Measurements from ENCODE around the gene MDFI. TPM values are rescaled to one million over a fixed set of nuclear protein-coding genes. Genes with fewer than 3 reads are reported as not detected.

The MDFI gene
- total and polyA plus RNA-seq, 4 donors, result 0.24 to 2.8 (median 0.50) TPM; not detected in 1

DNA sequence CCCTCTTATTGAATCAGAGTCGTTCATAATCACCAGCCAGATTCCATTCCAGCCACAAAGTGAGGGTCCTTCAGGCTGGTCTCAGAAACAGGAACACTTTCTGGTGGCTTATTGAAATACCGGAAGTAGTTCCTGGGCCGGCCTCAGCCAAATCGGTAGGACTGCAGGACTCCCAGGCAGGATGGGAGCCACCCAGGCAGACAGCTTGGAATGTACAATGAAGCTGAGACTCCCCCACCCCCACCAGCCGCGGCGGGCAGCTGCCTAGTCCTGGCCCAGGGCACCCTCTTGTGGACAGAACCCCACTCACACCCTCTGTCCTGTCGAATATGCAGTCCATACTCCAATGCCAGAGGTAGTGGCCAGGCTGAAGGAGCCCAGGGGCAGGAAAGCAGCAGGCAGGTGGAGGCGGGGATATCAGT lies 43.8 kb downstream of the MDFI start:
- WGBS, result 7% methylated on average over 9 of the region's 9 CpGs
- H3K36me3 ChIP-seq (ENCODE audit: control insufficient read depth in 4 of 4, insufficient read depth in 3 of 4, low read depth in 1 of 4, low read length in 3 of 4), result peaks cover 0 to 10% (median 2%) of the 10 kb centered on the region in 4 donors
- peak; percentile 82 for DNase-seq (ENCODE audit: low spot score)
- no peak overlapping the region for H3K9ac ChIP-seq (ENCODE audit: low read depth in 1 of 2, low read length in 2 of 2)
- H3K4me1 ChIP-seq (ENCODE audit: control insufficient read depth in 4 of 4, insufficient read depth in 4 of 4, low read length in 3 of 4), result peaks cover 1 to 17% (median 8%) of the 10 kb centered on the region in 4 donors
- no peaks in the 10 kb centered on the region for H3K9me3 ChIP-seq (ENCODE audit: control insufficient read depth in 4 of 4, low read length in 3 of 4)
- TF ChIP-seq SP1 (IDR thresholded peaks at IDR 0.05) (no peak), MAX (IDR thresholded peaks at IDR 0.05) (no peak), HNF4G (IDR thresholded peaks at IDR 0.05) (peak; percentile 16), JUND (IDR thresholded peaks at IDR 0.05) (no peak), RAD21 (IDR thresholded peaks at IDR 0.05) (peak; percentile 95 to 96), HNF4A (conservative IDR thresholded peaks at IDR 0.05) (peak; percentile 7 to 19)
- TF ChIP-seq, protein P1, sequence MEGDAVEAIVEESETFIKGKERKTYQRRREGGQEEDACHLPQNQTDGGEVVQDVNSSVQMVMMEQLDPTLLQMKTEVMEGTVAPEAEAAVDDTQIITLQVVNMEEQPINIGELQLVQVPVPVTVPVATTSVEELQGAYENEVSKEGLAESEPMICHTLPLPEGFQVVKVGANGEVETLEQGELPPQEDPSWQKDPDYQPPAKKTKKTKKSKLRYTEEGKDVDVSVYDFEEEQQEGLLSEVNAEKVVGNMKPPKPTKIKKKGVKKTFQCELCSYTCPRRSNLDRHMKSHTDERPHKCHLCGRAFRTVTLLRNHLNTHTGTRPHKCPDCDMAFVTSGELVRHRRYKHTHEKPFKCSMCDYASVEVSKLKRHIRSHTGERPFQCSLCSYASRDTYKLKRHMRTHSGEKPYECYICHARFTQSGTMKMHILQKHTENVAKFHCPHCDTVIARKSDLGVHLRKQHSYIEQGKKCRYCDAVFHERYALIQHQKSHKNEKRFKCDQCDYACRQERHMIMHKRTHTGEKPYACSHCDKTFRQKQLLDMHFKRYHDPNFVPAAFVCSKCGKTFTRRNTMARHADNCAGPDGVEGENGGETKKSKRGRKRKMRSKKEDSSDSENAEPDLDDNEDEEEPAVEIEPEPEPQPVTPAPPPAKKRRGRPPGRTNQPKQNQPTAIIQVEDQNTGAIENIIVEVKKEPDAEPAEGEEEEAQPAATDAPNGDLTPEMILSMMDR (IDR thresholded peaks at IDR 0.05; ENCODE audit: low read depth, low read length, missing input control), result peak; percentile 92
- no peak overlapping the region for H3K27ac ChIP-seq (ENCODE audit: low read depth in 1 of 2, low read length in 2 of 2)
- H3K27me3 ChIP-seq (ENCODE audit: control insufficient read depth in 4 of 4, insufficient read depth in 4 of 4, low read length in 3 of 4), result no peaks in the 10 kb centered on the region
- H3K4me3 ChIP-seq (ENCODE audit: low read depth in 1 of 3, low read length in 3 of 3), result no peak overlapping the region

GRCh38 chr6:41682497-41683272 lies 44.4 kb downstream of the MDFI start:
- Histone ChIP-seq H3K27me3 (ENCODE audit: control insufficient read depth in 4 of 4, insufficient read depth in 4 of 4, low read length in 3 of 4) (no peaks in the 10 kb centered on the region), H3K4me1 (ENCODE audit: control insufficient read depth in 4 of 4, insufficient read depth in 4 of 4, low read length in 3 of 4) (peaks cover 1 to 17% (median 8%) of the 10 kb centered on the region in 4 donors), H3K9me3 (ENCODE audit: control insufficient read depth in 4 of 4, low read length in 3 of 4) (no peaks in the 10 kb centered on the region), H3K36me3 (ENCODE audit: control insufficient read depth in 4 of 4, insufficient read depth in 3 of 4, low read depth in 1 of 4, low read length in 3 of 4) (peaks cover 0 to 15% (median 2%) of the 10 kb centered on the region in 4 donors), H3K4me3 (ENCODE audit: low read depth in 1 of 3, low read length in 3 of 3) (peak overlapping the region in 2 of 3 donors; percentile 29 to 43), H3K9ac (ENCODE audit: low read depth in 1 of 2, low read length in 2 of 2) (no peak overlapping the region), H3K27ac (ENCODE audit: low read depth in 1 of 2, low read length in 2 of 2) (no peak overlapping the region)
- TF ChIP-seq GABPA (IDR thresholded peaks at IDR 0.05 in 1 of 2, conservative IDR thresholded peaks at IDR 0.05 in 1 of 2) (no peak), FOXA1 (IDR thresholded peaks at IDR 0.05) (no peak), NR2F2 (IDR thresholded peaks at IDR 0.05) (no peak), ZBTB33 (IDR thresholded peaks at IDR 0.05) (no peak), RXRA (IDR thresholded peaks at IDR 0.05) (no peak), MAX (IDR thresholded peaks at IDR 0.05) (no peak), YY1 (IDR thresholded peaks at IDR 0.05) (no peak), HNF4G (IDR thresholded peaks at IDR 0.05) (no peak), FOXA2 (IDR thresholded peaks at IDR 0.05) (no peak), EGR1 (IDR thresholded peaks at IDR 0.05; ENCODE audit: low read depth in 2 of 2) (no peak)
- TF ChIP-seq, protein P1 (IDR thresholded peaks at IDR 0.05; ENCODE audit: low read depth, low read length, missing input control), result no peak
- TF ChIP-seq, protein P2, sequence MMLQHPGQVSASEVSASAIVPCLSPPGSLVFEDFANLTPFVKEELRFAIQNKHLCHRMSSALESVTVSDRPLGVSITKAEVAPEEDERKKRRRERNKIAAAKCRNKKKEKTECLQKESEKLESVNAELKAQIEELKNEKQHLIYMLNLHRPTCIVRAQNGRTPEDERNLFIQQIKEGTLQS (IDR thresholded peaks at IDR 0.05), result no peak
- WGBS, result 47% methylated on average over 31 of the region's 31 CpGs
- DNase-seq (ENCODE audit: low spot score), result no peak

Data from liver (tissue), 9 donors.